Astrocyte (in vitro differentiated cells and primary cell): ENCODE measurements around the gene SATB2. TPM values are rescaled to one million over a fixed set of nuclear protein-coding genes. Genes with fewer than 3 reads are reported as not detected.

Experiments used
- DNase-seq: peaks from one replicate; pipeline ENCODE4 v3.0.0-alpha.2; 2010; ENCODE audit warnings: low read depth
- FAIRE-seq: peaks from 2 replicates; lab custom pipeline; 2011; peaks lifted over from hg19 to GRCh38; lab: Jason Lieb, UNC
- H2AFZ ChIP-seq: 2 replicates; pipeline ENCODE4 v1.6.0; 2012; ENCODE audit warnings: low read depth, low read length, inconsistent platforms
- H3K27ac ChIP-seq: 2 replicates; pipeline ENCODE4 v1.5.1; 2011; ENCODE audit warnings: low read depth, low read length, inconsistent platforms
- H3K27me3 ChIP-seq: 2 replicates; pipeline ENCODE4 v1.6.0; 2011; ENCODE audit warnings: low read length, inconsistent platforms; ENCODE audit not compliant: insufficient read depth
- H3K36me3 ChIP-seq: 2 replicates; pipeline ENCODE4 v1.5.1; 2011; ENCODE audit warnings: low read length, inconsistent platforms; ENCODE audit not compliant: insufficient read depth
- H3K4me1 ChIP-seq: 2 replicates; pipeline ENCODE4 v1.5.1; 2011; ENCODE audit warnings: low read length, inconsistent platforms; ENCODE audit not compliant: insufficient read depth
- H3K4me2 ChIP-seq: 2 replicates; pipeline ENCODE4 v1.6.0; 2012; ENCODE audit warnings: low read length, inconsistent platforms
- H3K4me3 ChIP-seq: 2 replicates; pipeline ENCODE4 v1.5.1; 2011; ENCODE audit warnings: low read depth, mild to moderate bottlenecking, low read length, inconsistent platforms; ENCODE audit not compliant: insufficient read depth
- H3K79me2 ChIP-seq: 2 replicates; pipeline ENCODE4 v1.6.0; 2012; ENCODE audit warnings: mild to moderate bottlenecking, low read length, inconsistent platforms; ENCODE audit not compliant: insufficient read depth
- H3K9ac ChIP-seq: 2 replicates; pipeline ENCODE4 v1.6.0; 2012; ENCODE audit warnings: mild to moderate bottlenecking, low read length, inconsistent platforms
- H3K9me3 ChIP-seq: 2 replicates; pipeline ENCODE4 v1.5.1; 2012; ENCODE audit warnings: low read depth, mild to moderate bottlenecking, low read length, inconsistent platforms; ENCODE audit not compliant: insufficient read depth
- H4K20me1 ChIP-seq: 2 replicates; pipeline ENCODE4 v1.6.0; 2012; ENCODE audit warnings: low read length, inconsistent platforms; ENCODE audit not compliant: insufficient read depth
- H3K27ac Mint-ChIP-seq: one replicate; pipeline ENCODE4 v1.8.0; 2021; ENCODE audit warnings: mild to moderate bottlenecking, mixed read lengths; ENCODE audit not compliant: unreplicated experiment
- H3K27me3 Mint-ChIP-seq: one replicate; pipeline ENCODE4 v1.8.0; 2021; ENCODE audit warnings: low read depth, mixed read lengths; ENCODE audit not compliant: unreplicated experiment
- H3K36me3 Mint-ChIP-seq: one replicate; pipeline ENCODE4 v1.8.0; 2021; ENCODE audit warnings: low read depth, mixed read lengths; ENCODE audit not compliant: unreplicated experiment
- H3K4me1 Mint-ChIP-seq: one replicate; pipeline ENCODE4 v1.8.0; 2021; ENCODE audit warnings: low read depth, mixed read lengths; ENCODE audit not compliant: unreplicated experiment
- H3K4me3 Mint-ChIP-seq: one replicate; pipeline ENCODE4 v1.8.0; 2021; ENCODE audit warnings: mild to moderate bottlenecking, moderate library complexity, mixed read lengths; ENCODE audit not compliant: unreplicated experiment
- H3K9me3 Mint-ChIP-seq: one replicate; pipeline ENCODE4 v1.8.0; 2021; ENCODE audit warnings: mild to moderate bottlenecking, mixed read lengths; ENCODE audit not compliant: unreplicated experiment
- CTCF ChIP-seq: IDR thresholded peaks from 2 replicates; pipeline ENCODE4 v1.5.1; 2011; ENCODE audit warnings: low read depth, mild to moderate bottlenecking, inconsistent platforms, low read length, moderate library complexity; ENCODE audit not compliant: insufficient read depth
- EZH2 ChIP-seq: IDR thresholded peaks from 2 replicates; pipeline ENCODE4 v1.6.1; 2012; ENCODE audit warnings: mild to moderate bottlenecking, low read length, inconsistent platforms; ENCODE audit not compliant: insufficient read depth
- total RNA-seq: library from RNA; stranded (reverse); gene quantifications from 2 replicates; pipeline ENCODE4 v1.2.1, GENCODE V29; 2021

The SATB2 gene
- total RNA-seq, 1 donor from 2014 or later = 12.3 TPM

GRCh38 chr2:199485732-199486335 lies 28.1 kb upstream of the SATB2 start:
- H3K27me3 Mint-ChIP-seq = peaks cover 7% of the 10 kb centered on the region
- H3K4me1 Mint-ChIP-seq = no peaks in the 10 kb centered on the region
- FAIRE-seq = no peak

DNA sequence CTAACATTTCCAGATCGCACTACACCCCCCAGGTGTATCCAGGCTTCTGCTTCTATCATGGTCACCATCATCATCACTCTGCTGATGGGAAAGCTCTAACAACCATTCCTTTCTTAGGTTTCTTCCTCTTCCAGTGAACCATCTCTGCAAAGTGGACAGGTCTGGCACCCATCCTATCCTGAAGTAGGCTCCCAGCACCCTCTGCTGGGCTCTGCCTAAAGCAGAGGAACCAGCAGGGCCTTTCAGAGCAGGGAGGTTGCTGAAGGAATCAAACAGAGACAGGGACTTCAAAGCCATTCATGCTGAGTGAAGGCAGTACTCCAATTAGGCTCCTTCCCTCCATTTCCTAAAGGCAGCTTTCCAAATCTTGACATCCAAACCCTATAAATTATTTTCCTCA lies 27.2 kb upstream of the SATB2 start:
- Mint-ChIP-seq H3K4me3 (no peak overlapping the region), H3K27ac (no peak overlapping the region), H3K9me3 (no peaks in the 10 kb centered on the region), H3K36me3 (no peaks in the 10 kb centered on the region), H3K27me3 (peaks cover 9% of the 10 kb centered on the region), H3K4me1 (no peaks in the 10 kb centered on the region)
- Histone ChIP-seq H3K79me2 (no peaks in the 10 kb centered on the region), H3K9me3 (no peaks in the 10 kb centered on the region), H3K27me3 (no peaks in the 10 kb centered on the region), H2AFZ (no peak overlapping the region), H3K27ac (no peak overlapping the region), H4K20me1 (no peaks in the 10 kb centered on the region), H3K36me3 (no peaks in the 10 kb centered on the region), H3K4me2 (no peak overlapping the region), H3K4me1 (no peaks in the 10 kb centered on the region), H3K4me3 (no peak overlapping the region), H3K9ac (no peak overlapping the region)
- FAIRE-seq (no peak), DNase-seq (no peak)
- TF ChIP-seq EZH2 (no peak), CTCF (peak; percentile 19)

More at GRCh38 chr2:199485732-199486335, 28.1 kb upstream of the SATB2 start:
- Histone ChIP-seq H3K4me3 (no peak overlapping the region), H3K27me3 (no peaks in the 10 kb centered on the region), H3K9ac (no peak overlapping the region), H3K36me3 (no peaks in the 10 kb centered on the region), H3K9me3 (no peaks in the 10 kb centered on the region), H3K4me1 (no peaks in the 10 kb centered on the region), H2AFZ (no peak overlapping the region), H3K79me2 (no peaks in the 10 kb centered on the region), H3K4me2 (no peak overlapping the region), H4K20me1 (no peaks in the 10 kb centered on the region), H3K27ac (no peak overlapping the region)
- H3K36me3 Mint-ChIP-seq = no peaks in the 10 kb centered on the region
- DNase-seq = peak; percentile 37
- H3K4me3 Mint-ChIP-seq = no peak overlapping the region
- TF ChIP-seq EZH2 (no peak), CTCF (peak; percentile 73)
- H3K27ac Mint-ChIP-seq = no peak overlapping the region
- no peaks in the 10 kb centered on the region for H3K9me3 Mint-ChIP-seq

DNA sequence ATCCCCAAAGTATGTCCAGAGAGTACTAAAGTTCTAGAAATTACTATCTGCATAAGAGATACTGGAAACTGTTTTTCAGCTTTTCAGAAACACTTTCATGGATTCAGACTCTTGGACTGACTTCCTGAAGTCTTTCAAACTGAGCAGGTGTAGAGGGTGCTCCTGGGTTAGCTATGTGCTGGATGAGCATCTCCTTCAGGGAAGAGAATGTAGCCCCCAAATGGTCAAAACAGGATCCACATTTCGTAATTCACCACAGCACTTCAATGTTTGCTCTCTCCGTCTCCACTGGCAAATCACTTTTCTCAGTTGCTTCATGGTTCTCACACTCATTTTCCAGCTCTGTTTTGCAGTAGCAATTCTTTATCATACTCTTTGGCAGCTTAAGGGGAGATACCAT lies 23.2 kb upstream of the SATB2 start:
- Mint-ChIP-seq H3K36me3 (no peaks in the 10 kb centered on the region), H3K4me3 (no peak overlapping the region), H3K9me3 (no peaks in the 10 kb centered on the region), H3K27me3 (peaks cover 19% of the 10 kb centered on the region), H3K27ac (no peak overlapping the region), H3K4me1 (no peaks in the 10 kb centered on the region)
- no peak overlapping the region for H3K27ac ChIP-seq
- no peaks in the 10 kb centered on the region for H3K36me3 ChIP-seq
- FAIRE-seq (no peak), DNase-seq (no peak)
- no peaks in the 10 kb centered on the region for H3K9me3 ChIP-seq
- no peaks in the 10 kb centered on the region for H4K20me1 ChIP-seq
- TF ChIP-seq CTCF = no peak
- no peak for TF ChIP-seq EZH2
- no peak overlapping the region for H2AFZ ChIP-seq
- no peak overlapping the region for H3K4me2 ChIP-seq
- no peak overlapping the region for H3K4me3 ChIP-seq
- peaks cover 8% of the 10 kb centered on the region for H3K27me3 ChIP-seq
- no peaks in the 10 kb centered on the region for H3K4me1 ChIP-seq
- no peaks in the 10 kb centered on the region for H3K79me2 ChIP-seq
- no peak overlapping the region for H3K9ac ChIP-seq
